HepG2 (cell line): Measurements from ENCODE around the gene MOCS2. TPM values are rescaled to one million over a fixed set of nuclear protein-coding genes. Genes with fewer than 3 reads are reported as not detected.
"Not testable (repeated sequence)": the region's sequence is repeated elsewhere in the genome, so short reads cannot be mapped to it uniquely, and the experiment has no call there.

ENCODE experiments used
- ATAC-seq: fragments of 200-7000 bp; cut with Tn5 transposase; 3 replicates; pipeline ENCODE4 v1.9.1; 2020; ENCODE audit warnings: mild to moderate bottlenecking, moderate library complexity
- BruUV-seq: library from RNA; stranded (reverse); fragments of 400-500 nt; replicated peaks from 2 replicates; lab custom pipeline; 2021; lab: Mats Ljungman, UMichigan
- CTCF ChIA-PET: fragments of 300-600 bp; formaldehyde crosslinking; extraction: SDS; loops from one replicate; lab custom pipeline; 2021; ENCODE audit warnings: low total read pairs, inconsistent platforms, low intra/inter-chr PET ratio; lab: Yijun Ruan, JAX
- POLR2A ChIA-PET: fragments of 350-600 bp; sonication (Branson Sonifier 250); formaldehyde crosslinking; loops from one replicate; lab custom pipeline; 2020; ENCODE audit warnings: antibody characterized with exemption, inconsistent platforms; lab: Yijun Ruan, JAX
- DNase-seq: peaks from one replicate; pipeline ENCODE4 v3.0.0-alpha.2; 2015; ENCODE audit warnings: low spot score
- FAIRE-seq: peaks from 3 replicates; lab custom pipeline; 2011; peaks lifted over from hg19 to GRCh38; lab: Jason Lieb, UNC
- H2AFZ ChIP-seq: one replicate; pipeline ENCODE4 v1.6.1; 2011; ENCODE audit warnings: low read length, inconsistent platforms
- H3K27ac ChIP-seq: fragments of 300-600 bp; 3 replicates; pipeline ENCODE4 v1.8.0; 2011; ENCODE audit warnings: mixed run types, mild to moderate bottlenecking, mixed read lengths, low read length, inconsistent platforms; ENCODE audit not compliant: insufficient read depth; ENCODE audit errors: extremely low read length
- H3K27me3 ChIP-seq, 2 experiments: fragments of 200-600 bp in 1 of 2; 2 replicates in 1 of 2; 3 replicates in 1 of 2; pipeline versions ENCODE4 v1.6.0 to v1.8.0; 2011; ENCODE audit warnings: low read length in 2 of 2, mild to moderate bottlenecking in 2 of 2, moderate library complexity in 2 of 2, inconsistent platforms in 1 of 2; ENCODE audit not compliant: insufficient read depth in 2 of 2, control insufficient read depth in 1 of 2
- H3K36me3 ChIP-seq, 2 experiments: fragments of 200-600 bp in 1 of 2; replicated peaks in 1 of 2; 2 replicates in 1 of 2; 3 replicates in 1 of 2; pipeline versions ENCODE4 v1.5.1 to v1.8.0; 2011; ENCODE audit warnings: low read length in 2 of 2, inconsistent platforms in 1 of 2; ENCODE audit not compliant: insufficient read depth in 2 of 2, control insufficient read depth in 1 of 2
- H3K4me1 ChIP-seq: 2 replicates; pipeline ENCODE4 v1.5.1; 2012; ENCODE audit warnings: low read length, inconsistent platforms; ENCODE audit not compliant: insufficient read depth
- H3K4me2 ChIP-seq: 2 replicates; pipeline ENCODE4 v1.6.0; 2011; ENCODE audit warnings: low read depth, low read length, inconsistent platforms
- H3K4me3 ChIP-seq, 3 experiments: fragments of 200-600 bp in 1 of 3; sonication (generic), shearing (Covaris generic) in 1 of 3; replicated peaks in 1 of 3; 2 replicates each; pipeline ENCODE4 v1.5.1; 2011 to 2016; ENCODE audit warnings: low read length in 3 of 3, inconsistent platforms in 2 of 3, low read depth in 2 of 3, mild to moderate bottlenecking in 2 of 3, control low read depth in 1 of 3, mixed read lengths in 1 of 3; ENCODE audit not compliant: insufficient read depth in 1 of 3
- H3K79me2 ChIP-seq: one replicate; pipeline ENCODE4 v1.6.1; 2011; ENCODE audit warnings: low read length, inconsistent platforms; ENCODE audit not compliant: insufficient read depth
- H3K9ac ChIP-seq: 2 replicates; pipeline ENCODE4 v1.6.0; 2011; ENCODE audit warnings: mild to moderate bottlenecking, low read depth, low read length, inconsistent platforms; ENCODE audit not compliant: insufficient read depth
- H3K9me3 ChIP-seq: 2 replicates; pipeline ENCODE4 v1.5.1; 2012; ENCODE audit warnings: mild to moderate bottlenecking, low read length
- H4K20me1 ChIP-seq: 2 replicates; pipeline ENCODE4 v1.6.0; 2011; ENCODE audit warnings: inconsistent platforms, mild to moderate bottlenecking, low read length, moderate library complexity; ENCODE audit not compliant: insufficient read depth
- MAFF ChIP-seq: IDR thresholded peaks from 2 replicates; pipeline ENCODE4 v1.6.1; 2011; ENCODE audit warnings: low read depth, low read length, improper control_type of control experiment
- MAFK ChIP-seq, 2 experiments: IDR thresholded peaks in 1 of 2; conservative IDR thresholded peaks in 1 of 2; 2 replicates each; pipeline ENCODE4 v1.6.1; 2011; ENCODE audit warnings: improper control_type of control experiment in 2 of 2, low read length in 2 of 2
- NFYB ChIP-seq: sonication (generic); formaldehyde crosslinking; IDR thresholded peaks from 2 replicates; pipeline ENCODE4 v1.4.0; 2020; ENCODE audit warnings: missing genetic modification reagents
- NFYC ChIP-seq: IDR thresholded peaks from 2 replicates; pipeline ENCODE4 v1.6.1; 2016; ENCODE audit warnings: missing genetic modification reagents, missing compliant biosample characterization
- POGZ ChIP-seq: sonication (generic); formaldehyde crosslinking; IDR thresholded peaks from 2 replicates; pipeline ENCODE4 v1.4.0; 2020; ENCODE audit warnings: mild to moderate bottlenecking, missing genetic modification reagents
- SRF ChIP-seq: IDR thresholded peaks from 2 replicates; pipeline ENCODE4 v1.6.1; 2011; ENCODE audit warnings: mild to moderate bottlenecking, low read depth, low read length, moderate library complexity
- ZBTB33 ChIP-seq: sonication (generic); formaldehyde crosslinking; IDR thresholded peaks from 2 replicates; pipeline ENCODE4 v1.4.0; 2020; ENCODE audit warnings: missing genetic modification reagents
- ZMYM4 ChIP-seq: sonication (generic); formaldehyde crosslinking; IDR thresholded peaks from 2 replicates; pipeline ENCODE4 v1.8.1; 2023; ENCODE audit warnings: mild to moderate bottlenecking, missing genetic modification reagents
- WGBS: methylation state at CpG from one replicate; pipeline ENCODE4 v1.1.6; 2017; ENCODE audit warnings: low lambda C conversion rate; 5-methylcytosine and 5-hydroxymethylcytosine counted together
- in situ Hi-C: cut with HindIII; loops from 2 replicates; pipeline ENCODE4 v1.10.0; 2017; ENCODE audit warnings: low pct_unique_long_range_greater_than_20kb; ENCODE audit not compliant: extremely low pct_ligation_motif_present
- intact Hi-C: fragments of 100-400 bp; cut with micrococcal nuclease; formaldehyde crosslinking; loops from one replicate; pipeline ENCODE4 v1.10.0; 2022; ENCODE audit not compliant: unreplicated experiment
- polyA plus RNA-seq, 8 experiments: library from polyadenylated mRNA; depleted of rRNA in 3 of 8; stranded (reverse) in 7 of 8; unstranded in 1 of 8; fragments of >200 nt; fragmentation: Illumina TruSeq in 4 of 8; extraction: Trizol in 4 of 8; gene quantifications; 2 replicates each; pipeline versions ENCODE4 v1.2.1 to v1.2.3, GENCODE V29; 2011 to 2016; ENCODE audit warnings: low read depth in 4 of 8, missing spikeins in 1 of 8, mixed read lengths in 1 of 8; ENCODE audit not compliant: insufficient read depth in 1 of 8
- total RNA-seq, 5 experiments: library from RNA; depleted of rRNA; stranded (reverse); fragments of >200 nt; fragmentation: Illumina TruSeq; extraction: Trizol; gene quantifications; 2 replicates each; pipeline ENCODE4 v1.2.3, GENCODE V29; 2016; ENCODE audit warnings: low read depth in 1 of 5
- TF ChIP-seq, protein P1 (sequence below): IDR thresholded peaks from 2 replicates; pipeline ENCODE4 v1.6.1; 2016; ENCODE audit warnings: low read depth

MOCS2 gene
- total and polyA plus RNA-seq, 2 of the 13 experiments (the other 11 are each of a cell fraction or from before 2014, with no cell fraction given), result 19.2 to 41.9 TPM

- ATAC-seq, in situ Hi-C loops, H3K36me3 ChIP-seq, H3K9ac ChIP-seq, intact Hi-C loops, H3K9me3 ChIP-seq, H4K20me1 ChIP-seq, H3K27me3 ChIP-seq, FAIRE-seq, CTCF ChIA-PET, DNase-seq, POLR2A ChIA-PET, BruUV-seq, H3K4me3 ChIP-seq: not testable (repeated sequence)
- H3K4me1 ChIP-seq, result peaks cover 68% of the 10 kb centered on the region
- peak overlapping the region; percentile 74 for H2AFZ ChIP-seq
- peak; percentile 39; the same call in 1 of the 2 replicates for TF ChIP-seq MAFF
- TF ChIP-seq, protein P1, sequence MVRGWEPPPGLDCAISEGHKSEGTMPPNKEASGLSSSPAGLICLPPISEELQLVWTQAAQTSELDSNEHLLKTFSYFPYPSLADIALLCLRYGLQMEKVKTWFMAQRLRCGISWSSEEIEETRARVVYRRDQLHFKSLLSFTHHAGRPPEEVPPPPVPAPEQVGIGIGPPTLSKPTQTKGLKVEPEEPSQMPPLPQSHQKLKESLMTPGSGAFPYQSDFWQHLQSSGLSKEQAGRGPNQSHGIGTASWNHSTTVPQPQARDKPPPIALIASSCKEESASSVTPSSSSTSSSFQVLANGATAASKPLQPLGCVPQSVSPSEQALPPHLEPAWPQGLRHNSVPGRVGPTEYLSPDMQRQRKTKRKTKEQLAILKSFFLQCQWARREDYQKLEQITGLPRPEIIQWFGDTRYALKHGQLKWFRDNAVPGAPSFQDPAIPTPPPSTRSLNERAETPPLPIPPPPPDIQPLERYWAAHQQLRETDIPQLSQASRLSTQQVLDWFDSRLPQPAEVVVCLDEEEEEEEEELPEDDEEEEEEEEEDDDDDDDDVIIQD (CRISPR knock-in tag), result peak; percentile 33; the same call in 1 of the 2 replicates
- TF ChIP-seq ZBTB33 (CRISPR knock-in tag), result 0 out of 2 replicates have a peak, but pooled peaks have one; percentile 8
- 0 out of 2 replicates have a peak, but pooled peaks have one; percentile 7 for TF ChIP-seq SRF
- TF ChIP-seq POGZ (CRISPR knock-in tag), result peak; percentile 2; the same call in 1 of the 2 replicates
- TF ChIP-seq ZMYM4, result peak; percentile 39; the same call in 1 of the 2 replicates
- peak; percentile 66 for TF ChIP-seq NFYB (CRISPR knock-in tag)
- TF ChIP-seq MAFK (conservative IDR thresholded peaks at IDR 0.05 in 1 of 2, IDR thresholded peaks at IDR 0.05 in 1 of 2; ENCODE audit: low read length in 2 of 2), result peak; percentile 6 to 47; a peak in 2 of 4 replicates
- TF ChIP-seq NFYC (CRISPR knock-in tag), result peak; percentile 67
- peak overlapping the region; percentile 63 for H3K27ac ChIP-seq
- peaks cover 24% of the 10 kb centered on the region for H3K79me2 ChIP-seq
- peak overlapping the region; percentile 29; the same call in 1 of the 2 replicates for H3K4me2 ChIP-seq
- 95% methylated on average over 6 of the region's 6 CpGs for whole genome bisulfite sequencing
Observed at GRCh38 chr5:53112307-53112706, 2.8 kb upstream of the MOCS2 start.
